ENCODE results near the gene SLC49A3. TPM values are rescaled to one million over a fixed set of nuclear protein-coding genes. Genes with fewer than 3 reads are reported as not detected.

The SLC49A3 gene
- polyA plus RNA-seq, 1 donor from 2014 or later: not detected

DNA sequence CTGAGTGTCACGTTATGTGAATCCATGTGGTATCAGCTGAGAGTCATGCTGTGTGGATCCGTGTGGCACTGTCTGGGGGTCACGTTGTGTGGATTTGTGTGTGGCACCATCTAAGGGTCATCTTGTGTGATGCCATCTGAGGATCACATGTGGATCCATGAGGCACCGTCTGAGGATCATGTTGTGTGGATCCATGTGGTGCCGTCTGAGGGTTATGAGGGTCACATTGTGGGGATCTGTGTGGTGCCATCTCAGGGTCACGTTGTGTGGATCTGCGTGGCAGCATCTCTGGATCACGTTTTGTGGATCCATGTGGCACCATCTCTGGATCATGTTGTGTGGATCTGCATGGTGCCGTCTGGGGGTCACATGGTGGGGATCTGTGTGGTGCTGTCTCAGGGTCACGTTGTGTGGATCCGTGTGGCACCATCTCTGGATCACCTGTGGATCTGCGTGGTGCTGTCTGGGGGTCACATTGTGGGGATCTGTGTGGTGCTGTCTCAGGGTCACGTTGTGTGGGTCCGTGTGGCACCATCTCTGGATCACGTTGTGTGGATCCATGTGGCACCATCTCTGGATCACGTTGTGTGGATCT, 56.7 kb downstream of the SLC49A3 start:
- Histone ChIP-seq H3K79me2 (replicated peaks; ENCODE audit: insufficient read depth, low read length) (no peaks in the 10 kb centered on the region), H3K36me3 (ENCODE audit: insufficient read depth, low read length) (no peaks in the 10 kb centered on the region), H3K9me2 (ENCODE audit: insufficient read depth, low read length) (no peaks in the 10 kb centered on the region), H4K20me1 (ENCODE audit: insufficient read depth) (no peaks in the 10 kb centered on the region), H3K4me2 (ENCODE audit: low read length) (no peak overlapping the region), H2AFZ (ENCODE audit: low read depth, low read length) (no peak overlapping the region), H3K4me3 (ENCODE audit: low read length) (no peak overlapping the region), H3K27me3 (ENCODE audit: insufficient read depth, low read depth, low read length) (no peaks in the 10 kb centered on the region), H3F3A (ENCODE audit: insufficient read depth, low read length, poor library complexity, severe bottlenecking) (no peaks in the 10 kb centered on the region), H3K9me3 (ENCODE audit: low read length) (no peaks in the 10 kb centered on the region), H3K9ac (ENCODE audit: low read length) (no peak overlapping the region), H3K27ac (ENCODE audit: low read length) (no peak overlapping the region)
- TF ChIP-seq, protein P1, sequence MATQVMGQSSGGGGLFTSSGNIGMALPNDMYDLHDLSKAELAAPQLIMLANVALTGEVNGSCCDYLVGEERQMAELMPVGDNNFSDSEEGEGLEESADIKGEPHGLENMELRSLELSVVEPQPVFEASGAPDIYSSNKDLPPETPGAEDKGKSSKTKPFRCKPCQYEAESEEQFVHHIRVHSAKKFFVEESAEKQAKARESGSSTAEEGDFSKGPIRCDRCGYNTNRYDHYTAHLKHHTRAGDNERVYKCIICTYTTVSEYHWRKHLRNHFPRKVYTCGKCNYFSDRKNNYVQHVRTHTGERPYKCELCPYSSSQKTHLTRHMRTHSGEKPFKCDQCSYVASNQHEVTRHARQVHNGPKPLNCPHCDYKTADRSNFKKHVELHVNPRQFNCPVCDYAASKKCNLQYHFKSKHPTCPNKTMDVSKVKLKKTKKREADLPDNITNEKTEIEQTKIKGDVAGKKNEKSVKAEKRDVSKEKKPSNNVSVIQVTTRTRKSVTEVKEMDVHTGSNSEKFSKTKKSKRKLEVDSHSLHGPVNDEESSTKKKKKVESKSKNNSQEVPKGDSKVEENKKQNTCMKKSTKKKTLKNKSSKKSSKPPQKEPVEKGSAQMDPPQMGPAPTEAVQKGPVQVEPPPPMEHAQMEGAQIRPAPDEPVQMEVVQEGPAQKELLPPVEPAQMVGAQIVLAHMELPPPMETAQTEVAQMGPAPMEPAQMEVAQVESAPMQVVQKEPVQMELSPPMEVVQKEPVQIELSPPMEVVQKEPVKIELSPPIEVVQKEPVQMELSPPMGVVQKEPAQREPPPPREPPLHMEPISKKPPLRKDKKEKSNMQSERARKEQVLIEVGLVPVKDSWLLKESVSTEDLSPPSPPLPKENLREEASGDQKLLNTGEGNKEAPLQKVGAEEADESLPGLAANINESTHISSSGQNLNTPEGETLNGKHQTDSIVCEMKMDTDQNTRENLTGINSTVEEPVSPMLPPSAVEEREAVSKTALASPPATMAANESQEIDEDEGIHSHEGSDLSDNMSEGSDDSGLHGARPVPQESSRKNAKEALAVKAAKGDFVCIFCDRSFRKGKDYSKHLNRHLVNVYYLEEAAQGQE (IDR thresholded peaks at IDR 0.05; ENCODE audit: borderline replicate concordance): no peak
- TF ChIP-seq TAF1 (IDR thresholded peaks at IDR 0.05; ENCODE audit: low read depth) (no peak), EZH2 (IDR thresholded peaks at IDR 0.05; ENCODE audit: borderline replicate concordance, insufficient read depth, low read length, poor library complexity, severe bottlenecking) (no peak), EP300 (conservative IDR thresholded peaks at IDR 0.05; ENCODE audit: poor library complexity, severe bottlenecking) (no peak), MXI1 (conservative IDR thresholded peaks at IDR 0.05; ENCODE audit: poor library complexity, severe bottlenecking) (no peak)
- TF ChIP-seq, protein P2, sequence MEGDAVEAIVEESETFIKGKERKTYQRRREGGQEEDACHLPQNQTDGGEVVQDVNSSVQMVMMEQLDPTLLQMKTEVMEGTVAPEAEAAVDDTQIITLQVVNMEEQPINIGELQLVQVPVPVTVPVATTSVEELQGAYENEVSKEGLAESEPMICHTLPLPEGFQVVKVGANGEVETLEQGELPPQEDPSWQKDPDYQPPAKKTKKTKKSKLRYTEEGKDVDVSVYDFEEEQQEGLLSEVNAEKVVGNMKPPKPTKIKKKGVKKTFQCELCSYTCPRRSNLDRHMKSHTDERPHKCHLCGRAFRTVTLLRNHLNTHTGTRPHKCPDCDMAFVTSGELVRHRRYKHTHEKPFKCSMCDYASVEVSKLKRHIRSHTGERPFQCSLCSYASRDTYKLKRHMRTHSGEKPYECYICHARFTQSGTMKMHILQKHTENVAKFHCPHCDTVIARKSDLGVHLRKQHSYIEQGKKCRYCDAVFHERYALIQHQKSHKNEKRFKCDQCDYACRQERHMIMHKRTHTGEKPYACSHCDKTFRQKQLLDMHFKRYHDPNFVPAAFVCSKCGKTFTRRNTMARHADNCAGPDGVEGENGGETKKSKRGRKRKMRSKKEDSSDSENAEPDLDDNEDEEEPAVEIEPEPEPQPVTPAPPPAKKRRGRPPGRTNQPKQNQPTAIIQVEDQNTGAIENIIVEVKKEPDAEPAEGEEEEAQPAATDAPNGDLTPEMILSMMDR (IDR thresholded peaks at IDR 0.05; ENCODE audit: poor library complexity, severe bottlenecking): no peak

Other genes with a start within 250 kb of the SLC49A3 start
- 43.3 and 47.1 TPM in 2 replicates for gene ZNF721, start 190.0 kb downstream of the SLC49A3 start, polyA plus RNA-seq
- gene PIGG, start 189.9 kb downstream of the SLC49A3 start, polyA plus RNA-seq: 53.5 and 60.4 TPM in 2 replicates
- 16.0 and 20.4 TPM in 2 replicates for gene TMEM271, start 112.9 kb downstream of the SLC49A3 start, polyA plus RNA-seq
- gene PDE6B, start 63.6 kb downstream of the SLC49A3 start, polyA plus RNA-seq: 3.2 and 6.1 TPM in 2 replicates
- gene ATP5ME, start 14.9 kb downstream of the SLC49A3 start, polyA plus RNA-seq: 156 and 276 TPM in 2 replicates
- 15.1 and 18.3 TPM in 2 replicates for gene MYL5, start 14.6 kb downstream of the SLC49A3 start, polyA plus RNA-seq
- gene PCGF3, start 16.7 kb upstream of the SLC49A3 start, polyA plus RNA-seq: 117 and 131 TPM in 2 replicates
- 5.1 and 7.6 TPM in 2 replicates for gene CPLX1, start 137.0 kb upstream of the SLC49A3 start, polyA plus RNA-seq
- 58.8 and 66.0 TPM in 2 replicates for gene GAK, start 243.2 kb upstream of the SLC49A3 start, polyA plus RNA-seq
- 36.9 and 38.0 TPM in 2 replicates for gene TMEM175, start 243.3 kb upstream of the SLC49A3 start, polyA plus RNA-seq

Measured in neural cell (in vitro differentiated cells).